HEK293 (cell line): ENCODE measurements around the gene DLL4.

Experiments used
- CTCF ChIA-PET: fragments of 350-600 bp; formaldehyde crosslinking; extraction: SDS; loops from one replicate; lab custom pipeline; 2021; ENCODE audit warnings: antibody characterized with exemption; lab: Yijun Ruan, JAX
- POLR2A ChIA-PET: fragments of 300-600 bp; formaldehyde crosslinking; extraction: SDS; loops from one replicate; lab custom pipeline; 2020; ENCODE audit warnings: antibody characterized with exemption, inconsistent platforms; lab: Yijun Ruan, JAX
- H3K27ac ChIP-seq: fragments of 200-500 bp; sonication (Bioruptor generic); 2 replicates; pipeline ENCODE4 v1.5.1; 2014; ENCODE audit warnings: low read depth, low read length, control low read depth, inconsistent platforms; ENCODE audit errors: extremely low read depth
- H3K36me3 ChIP-seq, 2 experiments: fragments of 200-500 bp in 1 of 2; sonication (Bioruptor generic) in 1 of 2; 1 replicate in 1 of 2; 2 replicates in 1 of 2; pipeline ENCODE4 v1.5.1; 2014 to 2017; ENCODE audit warnings: inconsistent platforms in 2 of 2, low read length in 2 of 2; ENCODE audit not compliant: control insufficient read depth in 2 of 2, insufficient read depth in 1 of 2
- H3K4me1 ChIP-seq: fragments of 200-500 bp; sonication (Bioruptor generic); 2 replicates; pipeline ENCODE4 v1.5.1; 2014; ENCODE audit warnings: mild to moderate bottlenecking, low read length, inconsistent platforms; ENCODE audit not compliant: control insufficient read depth, insufficient read depth
- H3K4me3 ChIP-seq: 2 replicates; pipeline ENCODE4 v1.5.1; 2011; ENCODE audit warnings: low read depth, mild to moderate bottlenecking, control low read depth, low read length, moderate library complexity
- H3K9me3 ChIP-seq: fragments of 200-500 bp; sonication (Bioruptor generic); 2 replicates; pipeline ENCODE4 v1.5.1; 2014; ENCODE audit warnings: low read depth, low read length, inconsistent platforms; ENCODE audit not compliant: control insufficient read depth, insufficient read depth
- EGR2 ChIP-seq: fragments of 450-650 bp; formaldehyde crosslinking; IDR thresholded peaks from 2 replicates; pipeline ENCODE4 v1.5.1; 2016; ENCODE audit warnings: low read depth, missing biosample characterization, missing genetic modification characterization
- GFI1B ChIP-seq: fragments of 450-650 bp; formaldehyde crosslinking; IDR thresholded peaks from 2 replicates; pipeline ENCODE4 v1.5.1; 2016; ENCODE audit warnings: missing biosample characterization, missing genetic modification characterization
- GLI4 ChIP-seq: fragments of 450-650 bp; formaldehyde crosslinking; IDR thresholded peaks from 2 replicates; pipeline ENCODE4 v1.5.1; 2016; ENCODE audit warnings: missing biosample characterization, missing genetic modification characterization
- GLIS1 ChIP-seq: fragments of 450-650 bp; formaldehyde crosslinking; IDR thresholded peaks from 2 replicates; pipeline ENCODE4 v1.5.1; 2016; ENCODE audit warnings: missing biosample characterization, missing genetic modification characterization
- MYNN ChIP-seq: fragments of 450-650 bp; formaldehyde crosslinking; IDR thresholded peaks from 2 replicates; pipeline ENCODE4 v1.5.1; 2016; ENCODE audit warnings: missing biosample characterization, missing genetic modification characterization, borderline replicate concordance
- SCRT1 ChIP-seq: fragments of 450-650 bp; formaldehyde crosslinking; IDR thresholded peaks from 2 replicates; pipeline ENCODE4 v1.5.1; 2016; ENCODE audit warnings: missing biosample characterization, missing genetic modification characterization, borderline replicate concordance
- ZBTB17 ChIP-seq: fragments of 450-650 bp; formaldehyde crosslinking; IDR thresholded peaks from 2 replicates; pipeline ENCODE4 v1.5.1; 2016; ENCODE audit warnings: missing biosample characterization, missing genetic modification characterization
- ZFHX2 ChIP-seq: fragments of 450-650 bp; formaldehyde crosslinking; conservative IDR thresholded peaks from 2 replicates; pipeline ENCODE4 v1.5.1; 2016; ENCODE audit warnings: missing biosample characterization, missing genetic modification characterization
- ZFP37 ChIP-seq: fragments of 450-650 bp; formaldehyde crosslinking; IDR thresholded peaks from 2 replicates; pipeline ENCODE4 v1.5.1; 2016; ENCODE audit warnings: missing biosample characterization, missing genetic modification characterization
- ZIC2 ChIP-seq: fragments of 450-650 bp; formaldehyde crosslinking; IDR thresholded peaks from 2 replicates; pipeline ENCODE4 v1.5.1; 2016; ENCODE audit warnings: missing biosample characterization, missing genetic modification characterization
- ZNF121 ChIP-seq: fragments of 450-650 bp; formaldehyde crosslinking; IDR thresholded peaks from 2 replicates; pipeline ENCODE4 v1.5.1; 2016; ENCODE audit warnings: missing biosample characterization, missing genetic modification characterization
- ZNF324 ChIP-seq: fragments of 450-650 bp; formaldehyde crosslinking; IDR thresholded peaks from 2 replicates; pipeline ENCODE4 v1.5.1; 2016; ENCODE audit warnings: missing biosample characterization, missing genetic modification characterization
- ZNF341 ChIP-seq: fragments of 450-650 bp; formaldehyde crosslinking; IDR thresholded peaks from 2 replicates; pipeline ENCODE4; 2016; ENCODE audit warnings: low read depth, missing biosample characterization, missing genetic modification characterization
- ZNF350 ChIP-seq: fragments of 450-650 bp; formaldehyde crosslinking; IDR thresholded peaks from 2 replicates; pipeline ENCODE4 v1.5.0; 2017; ENCODE audit warnings: missing biosample characterization, mild to moderate bottlenecking, missing genetic modification characterization
- ZNF426 ChIP-seq: fragments of 450-650 bp; formaldehyde crosslinking; IDR thresholded peaks from 2 replicates; pipeline ENCODE4 v1.5.1; 2017; ENCODE audit warnings: missing biosample characterization, missing genetic modification characterization, mild to moderate bottlenecking, inconsistent platforms, moderate library complexity
- ZNF514 ChIP-seq: fragments of 450-650 bp; formaldehyde crosslinking; IDR thresholded peaks from 2 replicates; pipeline ENCODE4 v1.5.1; 2016; ENCODE audit warnings: missing biosample characterization, missing genetic modification characterization
- ZNF530 ChIP-seq: fragments of 450-650 bp; formaldehyde crosslinking; IDR thresholded peaks from 2 replicates; pipeline ENCODE4 v1.5.1; 2016; ENCODE audit warnings: low read depth, missing biosample characterization, missing genetic modification characterization
- ZNF610 ChIP-seq: fragments of 450-650 bp; formaldehyde crosslinking; IDR thresholded peaks from 2 replicates; pipeline ENCODE4 v1.5.1; 2016; ENCODE audit warnings: missing biosample characterization, missing genetic modification characterization, borderline replicate concordance
- ZSCAN16 ChIP-seq: fragments of 450-650 bp; formaldehyde crosslinking; IDR thresholded peaks from 2 replicates; pipeline ENCODE4 v1.5.1; 2016; ENCODE audit warnings: missing biosample characterization, missing genetic modification characterization
- TF ChIP-seq, protein P1 (sequence below): fragments of 450-650 bp; formaldehyde crosslinking; IDR thresholded peaks from 2 replicates; pipeline ENCODE4 v1.5.1; 2017; ENCODE audit warnings: missing biosample characterization, missing genetic modification characterization
- TF ChIP-seq, protein P2 (sequence below): fragments of 450-650 bp; formaldehyde crosslinking; IDR thresholded peaks from 2 replicates; pipeline ENCODE4 v1.5.1; 2017; ENCODE audit warnings: missing biosample characterization, missing genetic modification characterization
- TF ChIP-seq, protein P3 (sequence below): fragments of 450-650 bp; formaldehyde crosslinking; IDR thresholded peaks from 2 replicates; pipeline ENCODE4 v1.5.0; 2017; ENCODE audit warnings: missing biosample characterization, missing genetic modification characterization, borderline replicate concordance

Gene DLL4

GRCh38 chr15:40959331-40960141, 30.4 kb downstream of the DLL4 start:
- ChIA-PET CTCF (no interaction called here), POLR2A (interaction anchor here (1.4 kb wide), 1 partner anchor 31 kb away, joined by 6 read pairs; the partner anchor contains the start of gene DLL4)
- Histone ChIP-seq H3K4me1 (peaks cover 5% of the 10 kb centered on the region; the same call in 1 of the 2 replicates), H3K27ac (no peak overlapping the region), H3K4me3 (no peak overlapping the region), H3K36me3 (peaks cover 0 to 6% of the 10 kb centered on the region in 2 experiments; a peak in 1 of 3 replicates), H3K9me3 (no peaks in the 10 kb centered on the region)
- no peak for TF ChIP-seq ZNF350 (tag by site-specific recombination)
- peak; percentile 89 for TF ChIP-seq EGR2 (tag by site-specific recombination)
- 0 out of 2 replicates have a peak, but pooled peaks have one; percentile 24 for TF ChIP-seq GLIS1 (tag by site-specific recombination)
- no peak for TF ChIP-seq ZNF324
- peak; percentile 44 for TF ChIP-seq ZIC2 (tag by site-specific recombination)
- TF ChIP-seq ZSCAN16 (tag by site-specific recombination) = no peak
- TF ChIP-seq ZBTB17 = peak; percentile 62
- no peak for TF ChIP-seq GFI1B
- TF ChIP-seq, protein P1, sequence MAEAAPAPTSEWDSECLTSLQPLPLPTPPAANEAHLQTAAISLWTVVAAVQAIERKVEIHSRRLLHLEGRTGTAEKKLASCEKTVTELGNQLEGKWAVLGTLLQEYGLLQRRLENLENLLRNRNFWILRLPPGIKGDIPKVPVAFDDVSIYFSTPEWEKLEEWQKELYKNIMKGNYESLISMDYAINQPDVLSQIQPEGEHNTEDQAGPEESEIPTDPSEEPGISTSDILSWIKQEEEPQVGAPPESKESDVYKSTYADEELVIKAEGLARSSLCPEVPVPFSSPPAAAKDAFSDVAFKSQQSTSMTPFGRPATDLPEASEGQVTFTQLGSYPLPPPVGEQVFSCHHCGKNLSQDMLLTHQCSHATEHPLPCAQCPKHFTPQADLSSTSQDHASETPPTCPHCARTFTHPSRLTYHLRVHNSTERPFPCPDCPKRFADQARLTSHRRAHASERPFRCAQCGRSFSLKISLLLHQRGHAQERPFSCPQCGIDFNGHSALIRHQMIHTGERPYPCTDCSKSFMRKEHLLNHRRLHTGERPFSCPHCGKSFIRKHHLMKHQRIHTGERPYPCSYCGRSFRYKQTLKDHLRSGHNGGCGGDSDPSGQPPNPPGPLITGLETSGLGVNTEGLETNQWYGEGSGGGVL (tag by site-specific recombination) = no peak
- peak; percentile 15; the same call in 1 of the 2 replicates for TF ChIP-seq ZNF341
- TF ChIP-seq, protein P2, sequence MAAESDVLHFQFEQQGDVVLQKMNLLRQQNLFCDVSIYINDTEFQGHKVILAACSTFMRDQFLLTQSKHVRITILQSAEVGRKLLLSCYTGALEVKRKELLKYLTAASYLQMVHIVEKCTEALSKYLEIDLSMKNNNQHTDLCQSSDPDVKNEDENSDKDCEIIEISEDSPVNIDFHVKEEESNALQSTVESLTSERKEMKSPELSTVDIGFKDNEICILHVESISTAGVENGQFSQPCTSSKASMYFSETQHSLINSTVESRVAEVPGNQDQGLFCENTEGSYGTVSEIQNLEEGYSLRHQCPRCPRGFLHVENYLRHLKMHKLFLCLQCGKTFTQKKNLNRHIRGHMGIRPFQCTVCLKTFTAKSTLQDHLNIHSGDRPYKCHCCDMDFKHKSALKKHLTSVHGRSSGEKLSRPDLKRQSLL (tag by site-specific recombination) = no peak
- TF ChIP-seq ZFHX2 (tag by site-specific recombination) = peak; percentile 88
- TF ChIP-seq ZNF121 (tag by site-specific recombination) = no peak
- TF ChIP-seq ZNF530 (tag by site-specific recombination) = no peak
- no peak for TF ChIP-seq ZNF426

- peaks cover 5% of the 10 kb centered on the region; the same call in 1 of the 2 replicates for H3K4me1 ChIP-seq
- ChIA-PET POLR2A (interaction anchor here (0.6 kb wide), 1 partner anchor 62 kb away, joined by 4 read pairs; no protein-coding TSS in a partner anchor), CTCF (no interaction called here)
- peaks cover 0 to 4% of the 10 kb centered on the region in 2 experiments; a peak in 1 of 3 replicates for H3K36me3 ChIP-seq
- TF ChIP-seq SCRT1 (no peak), ZNF514 (no peak), ZFP37 (tag by site-specific recombination) (no peak), GLI4 (tag by site-specific recombination) (no peak), MYNN (tag by site-specific recombination) (no peak), ZNF610 (tag by site-specific recombination) (no peak)
- TF ChIP-seq, protein P3, sequence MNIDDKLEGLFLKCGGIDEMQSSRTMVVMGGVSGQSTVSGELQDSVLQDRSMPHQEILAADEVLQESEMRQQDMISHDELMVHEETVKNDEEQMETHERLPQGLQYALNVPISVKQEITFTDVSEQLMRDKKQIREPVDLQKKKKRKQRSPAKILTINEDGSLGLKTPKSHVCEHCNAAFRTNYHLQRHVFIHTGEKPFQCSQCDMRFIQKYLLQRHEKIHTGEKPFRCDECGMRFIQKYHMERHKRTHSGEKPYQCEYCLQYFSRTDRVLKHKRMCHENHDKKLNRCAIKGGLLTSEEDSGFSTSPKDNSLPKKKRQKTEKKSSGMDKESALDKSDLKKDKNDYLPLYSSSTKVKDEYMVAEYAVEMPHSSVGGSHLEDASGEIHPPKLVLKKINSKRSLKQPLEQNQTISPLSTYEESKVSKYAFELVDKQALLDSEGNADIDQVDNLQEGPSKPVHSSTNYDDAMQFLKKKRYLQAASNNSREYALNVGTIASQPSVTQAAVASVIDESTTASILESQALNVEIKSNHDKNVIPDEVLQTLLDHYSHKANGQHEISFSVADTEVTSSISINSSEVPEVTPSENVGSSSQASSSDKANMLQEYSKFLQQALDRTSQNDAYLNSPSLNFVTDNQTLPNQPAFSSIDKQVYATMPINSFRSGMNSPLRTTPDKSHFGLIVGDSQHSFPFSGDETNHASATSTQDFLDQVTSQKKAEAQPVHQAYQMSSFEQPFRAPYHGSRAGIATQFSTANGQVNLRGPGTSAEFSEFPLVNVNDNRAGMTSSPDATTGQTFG (tag by site-specific recombination) = no peak
- TF ChIP-seq, all 188 proteins: peak for 0
- Histone ChIP-seq H3K27ac (no peak overlapping the region), H3K9me3 (no peaks in the 10 kb centered on the region), H3K4me3 (no peak overlapping the region)
Measured at GRCh38 chr15:40960151-40960885, 31.2 kb downstream of the DLL4 start.
